ENCODE results near the gene MRPS18C.
"Not testable (repeated sequence)": the region's sequence is repeated elsewhere in the genome, so short reads cannot be mapped to it uniquely, and the experiment has no call there.

MRPS18C gene

DNA sequence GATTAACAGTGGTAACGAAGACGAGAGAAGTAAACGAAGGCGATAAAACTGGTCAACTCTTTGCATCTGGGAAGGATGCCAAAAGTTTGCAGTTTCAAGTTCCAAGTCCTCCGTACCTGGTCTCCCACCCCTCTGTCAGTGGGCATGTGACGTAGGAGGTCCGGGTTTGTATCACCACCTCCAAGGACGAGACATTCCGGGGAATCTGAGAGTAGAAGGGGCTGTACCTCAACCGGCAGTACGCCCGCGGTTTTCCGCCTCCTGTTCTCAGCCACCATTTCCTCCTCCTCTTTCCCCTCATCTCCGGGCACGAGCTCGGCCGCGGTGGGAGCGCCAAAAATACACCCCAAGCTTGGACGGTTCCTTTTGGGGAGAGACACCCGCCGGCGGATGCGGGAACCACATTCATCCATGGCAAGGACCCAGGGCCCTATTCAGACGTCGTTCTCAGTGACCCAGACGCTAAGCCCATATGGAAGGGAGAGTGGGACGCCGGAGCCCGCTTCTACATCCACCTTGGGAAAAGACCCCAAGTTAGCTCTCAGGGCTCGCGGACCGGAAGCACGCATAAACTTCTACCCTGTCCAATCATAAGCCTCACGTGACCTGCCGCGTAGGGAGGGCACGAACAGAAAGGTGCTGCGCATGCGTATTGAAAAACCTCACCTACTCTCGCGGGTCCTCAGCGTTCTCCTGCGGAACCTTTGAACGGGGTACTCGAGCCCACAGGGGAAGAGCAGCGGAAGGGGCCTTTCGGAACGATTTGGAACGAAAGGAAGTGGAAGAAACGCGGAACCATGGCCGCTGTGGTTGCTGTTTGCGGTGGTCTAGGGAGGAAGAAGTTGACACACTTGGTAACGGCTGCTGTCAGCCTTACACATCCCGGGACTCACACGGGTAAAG, at the start of gene MRPS18C, which contains the start of gene HELQ:
MRPS18C (plus strand) TSS at position 778 of the 903 bp plus-strand sequence; CDS start at position 798, 20 bp downstream.
HELQ (minus strand) TSS at position 543 of the 903 bp plus-strand sequence; CDS start at position 413, 130 bp downstream.
- peak; percentile 100 for DNase-seq

- DNase-seq, result no peak
Observed at GRCh38 chr4:83408908-83409307, 47.0 kb upstream of the MRPS18C start.

DNA sequence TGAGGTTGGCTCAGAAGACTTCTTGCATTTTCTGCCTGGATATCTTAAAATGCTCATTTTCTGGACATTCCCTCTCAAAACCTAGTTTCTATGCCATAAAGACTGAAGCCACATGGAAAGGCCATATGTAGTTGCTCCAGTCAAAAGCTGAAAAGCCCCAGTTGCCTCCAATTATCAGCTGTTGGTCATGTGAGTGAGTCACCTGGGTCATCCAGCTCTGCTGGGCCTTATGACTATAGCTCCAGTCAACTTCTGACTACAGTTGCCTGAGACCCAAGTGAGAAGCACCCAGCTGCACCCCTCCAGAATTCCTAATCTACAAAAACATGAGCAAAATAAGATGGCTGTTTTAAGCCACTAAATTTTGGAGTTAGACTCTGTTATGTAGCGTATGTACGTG, 42.2 kb upstream of the MRPS18C start:
- DNase-seq, result no peak

DNA sequence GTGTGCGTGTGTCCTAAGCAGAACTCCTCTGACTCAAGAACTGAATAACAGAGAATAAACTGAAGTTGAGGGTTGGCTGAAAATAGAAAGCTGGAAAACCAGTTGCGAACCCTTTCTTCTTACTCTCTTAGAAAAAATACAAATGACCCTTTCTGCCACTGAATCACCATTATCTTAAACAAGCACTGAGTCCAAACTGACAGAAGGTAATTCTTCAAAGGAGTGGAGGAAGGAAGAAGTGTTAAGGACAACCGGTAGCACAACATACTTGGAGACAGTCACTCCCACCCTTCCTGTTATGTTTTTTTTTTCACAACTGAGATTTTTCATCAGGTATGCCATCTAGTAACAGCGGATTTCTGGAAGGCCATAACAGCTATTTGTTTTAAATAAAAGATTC, 38.3 kb upstream of the MRPS18C start:
- DNase-seq, result no peak

GRCh38 chr4:83418211-83418610, 37.6 kb upstream of the MRPS18C start:
- no peak for DNase-seq

DNA sequence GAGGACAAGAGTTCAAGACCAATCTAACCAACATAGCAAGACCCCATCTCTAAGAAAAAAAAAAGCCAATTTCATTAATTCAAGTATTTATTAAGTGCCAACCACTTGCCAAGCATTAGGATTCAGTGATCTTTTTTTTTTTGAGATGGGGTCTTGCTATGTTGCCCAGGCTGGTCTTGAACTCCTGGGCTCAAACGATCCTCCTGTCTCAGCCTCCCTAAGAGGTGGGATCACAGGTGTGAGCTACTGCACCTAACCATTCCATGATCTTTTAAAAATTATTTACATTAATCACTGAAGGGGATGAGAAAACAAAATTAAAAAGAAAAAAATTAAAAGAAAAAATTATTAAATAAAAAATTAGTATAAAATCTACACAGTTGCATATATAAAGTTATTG, 24.7 kb upstream of the MRPS18C start:
- no peak for DNase-seq

- no peak for DNase-seq
Observed at GRCh38 chr4:83436680-83437079, 19.2 kb upstream of the MRPS18C start.

GRCh38 chr4:83438719-83439118, 17.1 kb upstream of the MRPS18C start:
- DNase-seq, result no peak

DNA sequence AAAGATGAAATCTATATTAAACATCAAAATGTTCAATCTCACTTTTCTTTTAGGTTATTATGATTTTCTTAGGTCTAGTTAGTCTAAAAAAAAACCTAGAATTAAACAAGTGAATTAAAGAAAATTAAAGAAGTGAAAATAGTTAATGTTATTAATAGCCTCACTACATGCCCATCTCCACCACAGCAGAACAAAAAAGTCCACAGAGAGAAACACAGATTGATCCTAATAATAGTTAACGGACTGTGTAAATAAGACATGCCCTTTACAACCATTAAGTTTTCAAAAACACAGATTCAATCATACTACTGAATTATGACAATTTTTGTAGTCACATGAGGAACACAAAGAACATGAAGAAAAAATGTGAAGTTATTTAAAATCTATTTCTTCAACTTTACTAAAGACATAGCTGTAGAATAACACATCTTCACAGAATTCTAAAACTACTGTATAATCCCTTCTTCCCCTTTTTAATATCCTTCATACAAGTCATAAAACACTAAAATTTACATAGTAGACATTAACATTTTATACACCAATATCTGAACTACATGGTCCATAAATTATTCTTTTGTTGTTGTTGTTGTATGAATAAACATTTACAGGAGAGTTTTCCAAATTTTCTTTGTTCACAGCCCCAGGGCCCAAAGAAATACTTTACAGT, 15.6 kb upstream of the MRPS18C start:
- no peak for DNase-seq

GRCh38 chr4:83440899-83441298, 15.0 kb upstream of the MRPS18C start:
- no peak for DNase-seq

GRCh38 chr4:83449009-83449408, 6.8 kb upstream of the MRPS18C start:
- peak; percentile 3 for DNase-seq

DNA sequence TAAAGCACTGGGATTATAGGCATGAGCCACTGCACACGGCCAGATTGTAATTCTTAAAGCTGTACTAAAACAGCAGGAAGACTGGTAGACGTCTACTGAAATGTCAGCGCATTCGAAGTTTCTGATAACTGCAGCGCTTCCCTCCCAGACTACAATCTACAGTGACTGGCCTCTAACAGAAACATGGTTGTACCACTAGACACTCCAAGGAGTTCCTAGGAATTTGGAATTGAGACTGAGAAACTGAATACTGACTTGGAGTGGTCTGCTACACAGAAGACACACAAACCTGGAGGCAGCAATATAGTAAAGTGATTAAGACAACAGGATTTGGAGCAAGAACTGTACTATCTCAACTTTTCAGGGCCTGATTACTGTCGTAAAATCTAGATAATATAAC, 1.2 kb upstream of the MRPS18C start:
- DNase-seq, result peak; percentile 11

- DNase-seq, result no peak
Observed at GRCh38 chr4:83456184-83456501, 285 bp downstream of the MRPS18C start.

DNA sequence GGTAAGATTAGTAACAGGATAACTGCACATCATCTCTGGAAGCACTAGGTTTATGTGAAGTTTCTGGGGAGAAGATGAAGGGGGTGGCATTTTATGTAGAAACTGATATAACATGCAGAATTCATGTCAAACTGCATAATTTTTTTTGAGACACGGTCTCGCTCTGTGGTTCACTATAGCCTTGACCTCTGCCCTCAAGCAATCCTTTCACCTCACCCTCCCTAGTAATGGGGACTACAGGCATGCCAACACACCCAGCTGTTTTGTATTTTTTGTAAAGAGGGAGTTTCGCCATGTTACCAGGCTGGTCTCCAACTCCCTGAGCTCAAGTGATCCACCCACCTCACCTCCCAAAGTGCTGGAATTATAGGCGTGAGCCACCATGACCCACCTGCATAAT, 17.6 kb downstream of the MRPS18C start:
- no peak for DNase-seq

GRCh38 chr4:83473966-83474365, 18.1 kb downstream of the MRPS18C start:
- no peak for DNase-seq

DNA sequence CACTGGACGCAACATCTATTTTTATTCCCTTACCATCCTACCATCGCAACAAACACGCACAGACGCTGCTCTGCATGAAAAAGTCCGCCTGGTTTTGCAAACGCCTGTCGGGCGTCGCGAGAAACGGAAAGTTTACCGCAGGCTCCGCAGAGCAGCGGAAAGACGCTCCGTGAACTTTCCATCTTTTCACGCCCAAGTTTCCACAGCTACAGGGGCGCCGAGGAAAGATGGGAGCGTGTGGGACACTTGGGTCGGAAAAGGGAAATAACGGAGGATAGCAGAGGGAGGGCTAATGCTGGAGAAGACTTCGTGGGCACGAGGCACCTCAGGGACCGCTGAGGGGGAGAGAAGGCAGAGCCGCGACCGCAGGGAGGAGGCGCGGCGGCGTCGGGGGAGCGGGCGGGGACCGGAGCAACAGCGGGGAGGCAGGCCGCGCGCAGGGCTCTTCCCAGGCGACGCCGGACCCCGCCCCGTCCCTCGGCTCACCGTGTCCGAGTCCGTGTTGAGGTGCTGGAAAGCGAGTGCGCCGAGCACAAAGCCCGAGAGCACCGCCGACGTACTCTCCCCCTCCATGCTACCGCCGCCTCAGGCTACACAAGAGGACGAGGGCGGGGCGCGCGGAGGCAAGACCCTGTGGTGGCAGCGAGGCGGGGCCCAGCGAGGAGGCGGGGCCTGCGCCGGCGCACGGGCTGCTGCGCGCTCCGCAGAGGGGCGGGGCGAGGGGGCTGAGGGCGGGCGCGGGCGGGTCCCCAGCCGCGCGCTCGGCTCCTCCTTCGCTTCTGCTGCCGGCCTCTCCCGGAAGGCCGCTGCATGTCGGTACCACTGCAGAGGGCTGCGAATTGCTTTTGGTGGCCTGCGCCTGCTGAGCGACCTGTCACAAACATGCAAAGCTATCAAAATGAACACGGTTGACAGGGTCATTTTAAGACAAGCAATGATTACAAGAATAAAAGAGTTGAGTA, 28.9 kb downstream of the MRPS18C start, which contains the start of gene ABRAXAS1:
ABRAXAS1 (minus strand) TSS at position 601 of the 962 bp plus-strand sequence; CDS start at position 573, 28 bp downstream.
- peak; percentile 87 for DNase-seq

- no peak for DNase-seq
Observed at GRCh38 chr4:83486457-83487129, 30.7 kb downstream of the MRPS18C start.

DNA sequence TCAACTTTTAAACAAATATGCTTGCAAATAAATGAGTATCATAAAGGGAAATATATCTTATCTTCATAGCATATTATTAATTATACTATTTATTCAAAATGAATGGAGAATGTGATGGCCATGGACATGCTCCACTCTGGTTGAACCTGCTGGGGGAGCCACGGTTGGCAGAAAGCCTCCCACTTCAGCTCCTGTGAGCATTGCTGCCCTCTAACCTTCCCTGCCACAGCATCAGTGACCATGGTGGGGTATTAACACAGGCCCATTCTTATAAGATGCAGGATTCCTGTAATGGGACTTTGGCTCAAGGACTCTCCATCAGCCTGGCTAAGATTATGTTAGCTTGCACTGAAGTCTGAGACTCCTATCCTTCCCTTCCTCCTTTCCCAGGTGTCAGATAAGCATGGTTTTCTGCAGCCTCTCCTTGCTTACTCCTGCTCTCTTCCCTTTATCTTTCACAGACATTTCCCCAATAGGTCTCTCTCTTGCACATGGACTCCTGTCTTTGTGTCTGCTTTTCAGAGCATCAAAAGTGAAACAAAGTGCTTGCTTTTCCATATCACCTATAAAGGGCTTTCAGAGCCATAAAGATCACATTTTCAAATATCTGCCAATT, 34.0 kb downstream of the MRPS18C start:
- no peak for DNase-seq

DNA sequence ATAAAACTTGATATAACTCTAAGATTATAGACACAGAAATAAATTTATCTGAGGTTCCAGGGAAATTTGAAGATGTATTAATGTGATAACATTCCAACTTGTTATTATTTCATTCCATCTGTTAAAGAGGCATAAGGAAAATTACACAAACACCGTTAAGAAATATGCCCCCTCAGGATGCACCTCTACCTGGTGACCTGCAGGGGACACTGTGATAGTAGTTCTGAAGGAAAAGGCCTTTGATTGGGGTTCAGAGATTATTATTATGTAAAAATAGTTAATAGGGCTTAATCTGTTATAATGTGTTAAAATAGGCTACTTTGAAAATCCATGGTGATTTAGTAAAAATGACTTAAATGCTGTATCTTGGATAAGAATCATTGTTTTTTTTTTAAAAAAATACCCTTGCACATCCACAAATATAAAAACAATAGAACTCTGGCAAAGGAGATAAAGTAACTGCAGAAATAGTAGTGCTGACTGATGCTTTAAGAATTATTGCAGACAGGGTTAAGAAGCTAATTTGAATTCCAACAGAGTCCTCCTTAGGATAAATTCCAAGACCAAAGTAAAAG, 35.1 kb downstream of the MRPS18C start:
- peak; percentile 11 for DNase-seq

- DNase-seq, result not testable (repeated sequence)
Observed at GRCh38 chr4:83496085-83496917, 40.4 kb downstream of the MRPS18C start.
